Amygdala (tissue), 56 donors: ENCODE data around the gene LGALS4.
A peak's percentile ranks its signal among the peaks of the same experiment; 100 is the strongest.
"Not testable (repeated sequence)": the region's sequence is repeated elsewhere in the genome, so short reads cannot be mapped to it uniquely, and the experiment has no call there.

Source experiments
- DNase-seq, 56 donors: peaks; one replicate each; lab custom pipeline; 2025; lab: John Stamatoyannopoulos, UW

Gene LGALS4, protein sequence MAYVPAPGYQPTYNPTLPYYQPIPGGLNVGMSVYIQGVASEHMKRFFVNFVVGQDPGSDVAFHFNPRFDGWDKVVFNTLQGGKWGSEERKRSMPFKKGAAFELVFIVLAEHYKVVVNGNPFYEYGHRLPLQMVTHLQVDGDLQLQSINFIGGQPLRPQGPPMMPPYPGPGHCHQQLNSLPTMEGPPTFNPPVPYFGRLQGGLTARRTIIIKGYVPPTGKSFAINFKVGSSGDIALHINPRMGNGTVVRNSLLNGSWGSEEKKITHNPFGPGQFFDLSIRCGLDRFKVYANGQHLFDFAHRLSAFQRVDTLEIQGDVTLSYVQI

DNA sequence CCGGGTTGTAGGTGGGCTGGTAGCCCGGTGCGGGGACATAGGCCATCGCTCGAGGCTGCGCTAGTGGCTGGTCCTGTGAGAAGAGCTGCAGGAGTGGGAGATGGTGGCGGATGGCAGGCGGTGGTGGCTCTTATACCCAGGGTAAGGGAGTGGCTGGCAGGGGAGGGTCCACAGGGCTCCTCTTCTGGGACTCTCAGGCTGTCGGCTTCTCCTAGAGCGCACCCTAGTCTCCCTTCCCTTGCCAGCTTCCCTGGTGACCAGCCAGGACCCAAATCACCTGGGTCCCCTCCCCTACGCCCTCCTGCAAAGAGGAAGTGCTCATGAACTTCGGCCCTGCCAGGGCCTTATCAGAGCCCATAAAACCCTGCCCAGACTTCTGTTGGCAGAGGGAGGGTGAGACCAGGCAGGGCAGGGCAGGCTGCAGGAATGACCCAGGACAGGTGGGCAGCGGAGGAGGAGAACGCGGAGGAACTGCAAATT lies at the start of gene LGALS4:
LGALS4 (minus strand) TSS at position 105 of the 480 bp plus-strand sequence; CDS start at position 46, 59 bp downstream.
- DNase-seq: no peak

- DNase-seq: no peak
Measured at GRCh38 chr19:38861368-38861767, 48.6 kb upstream of the LGALS4 start.

- not testable (repeated sequence) for DNase-seq
Measured at GRCh38 chr19:38859631-38860204, 47.0 kb upstream of the LGALS4 start.

GRCh38 chr19:38856813-38857212 lies 44.1 kb upstream of the LGALS4 start:
- no peak for DNase-seq

DNA sequence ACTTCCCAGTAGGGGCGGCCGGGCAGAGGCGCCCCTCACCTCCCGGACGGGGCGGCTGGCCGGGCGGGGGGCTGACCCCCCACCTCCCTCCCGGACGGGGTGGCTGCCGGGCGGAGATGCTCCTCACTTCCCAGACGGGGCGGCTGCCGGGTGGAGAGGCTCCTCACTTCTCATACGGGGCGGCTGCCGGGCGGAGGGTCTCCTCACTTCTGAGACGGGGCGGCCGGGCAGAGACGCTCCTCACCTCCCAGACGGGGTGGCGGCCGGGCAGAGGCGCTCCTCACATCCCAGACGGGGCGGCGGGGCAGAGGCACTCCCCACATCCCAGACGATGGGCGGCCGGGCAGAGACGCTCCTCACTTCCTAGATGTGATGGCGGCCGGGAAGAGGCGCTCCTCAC lies 43.0 kb upstream of the LGALS4 start:
- DNase-seq: not testable (repeated sequence)

- not testable (repeated sequence) for DNase-seq
Measured at GRCh38 chr19:38854961-38855360, 42.2 kb upstream of the LGALS4 start.

DNA sequence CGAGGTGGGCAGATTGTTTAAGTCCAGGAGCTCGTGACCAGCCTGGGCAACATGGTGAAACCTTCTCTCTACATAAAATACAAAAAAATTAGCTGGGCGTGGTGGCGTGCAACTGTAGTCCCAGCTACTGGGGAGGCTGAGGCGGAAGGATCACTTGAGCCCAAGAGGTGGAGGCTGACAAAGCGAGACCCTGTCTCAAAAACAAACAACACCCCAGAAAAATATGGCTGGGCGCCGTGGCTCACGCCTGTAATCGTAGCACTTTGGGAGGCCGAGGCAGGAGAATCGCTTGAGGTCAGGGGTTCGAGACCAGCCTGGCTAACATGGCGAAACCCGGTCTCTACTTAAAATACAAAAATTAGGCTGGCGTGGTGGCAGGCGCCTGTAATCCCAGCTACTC lies 40.5 kb upstream of the LGALS4 start:
- DNase-seq: no peak

GRCh38 chr19:38852231-38853044 lies 39.7 kb upstream of the LGALS4 start:
- peak in 37 of 56 donors; percentile 3 to 79 (median 54) for DNase-seq

DNA sequence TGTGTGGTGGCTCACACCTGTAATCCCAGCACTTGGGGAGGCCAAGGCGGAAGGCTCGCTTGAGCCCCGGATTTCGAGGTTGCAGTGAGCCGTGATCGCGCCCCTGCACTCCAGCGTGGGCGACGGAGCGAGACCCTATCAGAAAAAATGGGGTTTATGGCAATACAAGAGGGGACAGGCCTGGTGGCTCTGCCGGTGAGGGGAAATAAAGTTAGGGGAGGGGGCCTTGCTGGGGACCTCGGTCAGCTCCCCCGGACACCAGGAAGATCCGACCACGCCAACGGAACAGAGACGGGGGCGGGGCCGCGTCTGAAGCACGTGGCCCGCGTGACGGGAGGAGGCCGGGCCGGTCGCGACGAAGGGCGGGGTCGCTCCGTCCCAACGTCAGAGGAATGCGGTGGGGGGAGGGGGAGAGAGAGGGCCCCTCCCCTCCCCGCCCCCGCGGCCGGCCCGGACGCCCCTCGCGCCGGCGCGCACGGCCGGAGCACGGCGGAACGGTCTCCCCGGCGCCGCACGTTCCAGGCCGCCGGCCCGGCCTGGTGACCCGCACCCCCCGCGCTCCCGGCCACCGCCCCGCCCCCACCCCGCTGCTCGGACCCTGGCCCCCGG lies 39.0 kb upstream of the LGALS4 start:
- peak in 55 of 56 donors; percentile 39 to 94 (median 82) for DNase-seq

GRCh38 chr19:38850976-38851621 lies 38.4 kb upstream of the LGALS4 start:
- DNase-seq: peak in 16 of 56 donors; percentile 12 to 63 (median 51)

DNA sequence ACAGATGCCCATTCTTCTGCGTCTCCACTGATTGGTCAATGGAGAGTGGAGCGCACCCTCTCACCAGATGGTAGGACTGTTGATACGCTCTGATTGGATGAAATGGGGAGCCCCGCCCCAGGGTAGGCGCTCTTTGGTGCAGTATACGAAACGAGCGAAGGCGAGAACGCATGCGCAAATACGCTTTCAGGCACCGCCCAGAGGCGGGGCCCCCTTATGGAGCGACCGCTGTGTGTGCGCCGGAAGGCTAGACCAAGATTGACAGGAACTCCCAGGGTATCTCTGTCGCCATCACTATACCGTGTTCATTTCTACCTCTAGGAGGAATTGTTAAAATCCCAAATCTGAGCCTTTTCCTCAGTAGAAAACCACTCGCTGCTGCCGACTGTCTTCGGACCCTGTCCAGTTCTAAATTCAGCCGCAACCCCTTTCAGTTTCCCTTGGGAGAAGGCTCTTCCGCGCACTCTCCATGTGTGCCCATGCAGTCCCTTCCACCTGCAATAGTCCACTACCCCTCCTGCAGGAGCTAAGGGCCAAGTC lies 37.8 kb upstream of the LGALS4 start:
- peak in 18 of 56 donors; percentile 96 to 100 (median 100) for DNase-seq

DNA sequence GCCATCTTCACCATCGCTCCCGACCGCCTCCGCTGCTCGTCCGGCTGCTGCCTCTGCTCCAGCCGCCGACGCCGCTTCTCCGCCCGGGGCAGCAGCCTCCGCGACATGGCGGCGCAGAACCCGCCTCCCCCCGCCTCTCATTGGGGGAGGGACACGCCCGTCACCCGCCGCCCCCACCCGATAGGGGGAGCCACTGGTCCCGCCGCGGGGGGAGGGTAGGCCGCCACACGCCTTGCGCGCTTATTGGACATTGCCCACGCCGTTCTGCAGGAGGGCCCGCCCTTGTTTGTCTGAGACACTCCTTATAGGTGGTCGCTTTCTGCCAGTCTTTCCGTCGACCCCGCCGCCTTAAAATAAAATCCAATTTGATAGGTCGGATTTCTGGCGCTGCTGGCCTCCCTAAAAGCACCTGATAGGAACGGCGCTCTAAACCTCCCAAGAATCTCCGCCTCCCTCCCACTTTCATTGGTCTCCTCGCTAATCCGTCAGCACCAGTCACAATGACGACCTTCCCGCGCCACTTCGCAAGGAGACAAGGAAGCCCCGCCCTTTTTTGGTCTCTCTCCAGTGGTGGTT lies 37.2 kb upstream of the LGALS4 start, which contains the start of gene HNRNPL:
HNRNPL (minus strand) TSS at position 127 of the 576 bp plus-strand sequence; CDS start at position 107, 20 bp downstream.
- peak; percentile 96 to 100 (median 100) for DNase-seq

DNA sequence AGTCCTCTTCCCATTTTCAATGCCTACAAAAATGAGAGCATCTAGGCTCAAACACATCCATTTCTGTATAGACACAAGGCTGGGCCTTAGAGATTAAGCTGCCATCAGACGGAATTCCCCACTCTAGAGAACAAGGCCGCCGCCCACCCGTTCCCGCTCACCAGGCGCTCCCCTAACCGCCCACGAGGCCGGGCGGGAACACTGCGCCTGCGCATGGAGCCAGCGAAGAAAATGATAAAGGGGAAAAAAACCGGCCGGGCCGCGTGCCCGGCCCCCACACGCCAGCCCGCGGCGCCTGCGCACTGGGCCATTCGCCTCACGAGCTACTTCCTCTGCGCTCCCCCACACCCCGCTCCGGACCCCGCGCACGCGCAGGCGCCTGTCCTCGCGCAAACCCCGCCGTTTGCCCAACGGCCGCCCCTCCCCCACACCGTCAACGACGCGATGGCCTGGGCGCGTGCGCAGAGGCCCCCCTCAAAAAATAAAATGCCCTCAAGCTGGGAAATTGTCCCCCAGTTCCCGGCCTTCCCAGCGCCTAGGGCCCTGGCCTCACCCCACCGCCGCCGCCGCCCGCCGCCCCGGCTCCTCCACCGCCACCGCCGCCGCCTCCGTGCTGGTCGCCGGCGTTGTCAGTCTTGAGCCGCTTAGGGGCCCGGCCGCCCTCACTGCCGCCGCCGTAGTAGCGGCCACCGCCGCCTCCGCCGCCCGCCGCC lies 36.6 kb upstream of the LGALS4 start:
- DNase-seq: peak; percentile 44 to 95 (median 85)

DNA sequence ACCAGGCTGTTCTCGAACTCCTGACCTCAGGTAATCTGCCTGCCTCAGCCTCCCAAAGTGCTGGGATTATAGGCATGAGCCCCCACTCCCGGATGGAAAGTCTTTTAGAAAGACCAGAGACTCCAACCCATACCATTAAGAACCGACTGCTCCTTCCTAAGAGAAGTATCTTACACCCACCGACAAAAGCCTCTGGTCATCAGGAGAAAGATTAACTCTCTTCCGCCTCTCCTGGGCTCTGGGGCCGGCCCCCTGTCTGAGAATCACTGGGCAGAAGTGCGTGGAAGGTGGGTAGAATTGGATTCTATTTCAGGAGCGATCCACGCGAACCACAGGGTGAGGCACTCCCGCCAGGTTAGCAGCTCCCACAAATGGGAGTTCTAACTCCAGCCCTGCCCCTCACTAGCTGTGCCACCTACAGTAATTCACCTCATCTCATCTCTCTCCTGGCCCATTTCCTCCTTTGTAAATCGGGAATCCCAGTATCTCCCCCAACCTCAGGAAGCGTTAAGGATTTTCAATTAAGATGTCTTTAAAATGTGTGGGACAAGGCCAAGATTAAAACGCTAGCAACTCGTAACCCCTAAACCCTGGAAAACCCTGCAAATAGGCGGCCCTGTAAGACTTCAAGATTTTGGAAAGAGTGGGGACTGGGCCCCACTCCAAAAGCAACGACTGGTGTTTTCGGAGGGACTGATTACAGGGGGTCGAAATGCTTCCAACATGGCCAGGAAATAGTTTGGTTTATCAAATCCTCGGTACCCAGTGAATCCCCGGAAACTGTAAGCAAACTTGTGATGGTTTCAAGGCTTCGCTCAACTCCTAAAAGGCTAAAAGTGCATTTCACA lies 35.8 kb upstream of the LGALS4 start:
- DNase-seq: no peak

DNA sequence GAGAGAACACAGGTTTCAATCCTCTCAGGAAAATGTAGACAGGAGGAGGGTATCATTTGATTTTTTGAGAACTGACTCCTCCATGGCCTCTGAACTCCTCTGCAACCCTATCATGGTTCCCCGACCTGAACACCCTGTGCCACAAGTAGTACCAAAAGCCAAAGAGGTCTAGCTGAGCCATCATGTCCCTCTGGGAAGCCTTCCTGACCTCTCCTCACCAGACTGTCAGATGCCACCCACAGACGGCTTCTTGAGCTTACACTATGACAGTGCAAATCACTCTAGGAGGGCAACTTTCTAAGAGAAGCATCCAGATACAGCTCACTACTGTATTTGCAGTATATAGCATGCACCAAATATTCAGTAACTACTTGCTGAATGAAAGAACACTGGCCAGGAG lies 33.4 kb upstream of the LGALS4 start:
- DNase-seq: no peak

DNA sequence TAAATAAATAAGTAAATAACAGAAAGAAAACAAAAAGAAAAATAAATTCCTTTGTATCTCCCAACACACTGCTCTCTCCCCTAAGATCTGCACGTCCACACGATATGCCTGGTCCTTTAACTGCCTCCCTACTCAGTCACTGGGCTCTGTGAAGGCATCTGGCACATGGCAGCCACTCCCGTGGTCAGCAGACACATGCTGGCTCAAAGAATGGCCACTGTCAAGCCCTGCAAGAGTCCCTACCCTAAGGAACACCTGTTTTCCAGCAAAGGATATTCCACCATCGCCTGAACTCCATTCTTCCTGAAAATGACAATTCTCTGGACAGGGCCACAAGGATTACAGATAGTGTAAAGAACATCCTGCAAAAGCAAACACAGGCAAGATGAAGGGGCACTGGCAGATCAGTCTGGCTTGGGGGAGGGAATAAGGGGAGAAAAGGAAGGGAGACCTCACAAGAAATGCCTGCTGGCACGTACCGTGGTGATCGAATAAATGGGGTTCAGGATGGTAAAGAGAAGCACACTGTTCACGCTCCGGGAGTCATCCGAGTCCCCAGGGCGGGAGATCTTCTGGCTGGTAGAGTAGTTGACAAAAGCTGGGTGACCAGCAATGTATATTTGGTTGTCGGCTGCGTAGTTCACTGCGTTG lies 32.8 kb upstream of the LGALS4 start:
- no peak for DNase-seq

- DNase-seq: no peak
Measured at GRCh38 chr19:38844093-38844686, 31.4 kb upstream of the LGALS4 start.
